NT2/D1 (cell line): Measurements from ENCODE around the gene OR6C6.

Source experiments
- SUZ12 ChIP-seq: IDR thresholded peaks from 2 replicates; pipeline ENCODE4 v1.6.1; 2011; ENCODE audit not compliant: insufficient read length, insufficient read depth; ENCODE audit errors: extremely low read depth
- YY1 ChIP-seq: IDR thresholded peaks from 2 replicates; pipeline ENCODE4 v1.6.1; 2011; ENCODE audit not compliant: insufficient read length, insufficient read depth
- ZNF274 ChIP-seq: IDR thresholded peaks from 2 replicates; pipeline ENCODE4 v1.6.1; 2011; ENCODE audit warnings: mild to moderate bottlenecking, low read depth, low read length

DNA sequence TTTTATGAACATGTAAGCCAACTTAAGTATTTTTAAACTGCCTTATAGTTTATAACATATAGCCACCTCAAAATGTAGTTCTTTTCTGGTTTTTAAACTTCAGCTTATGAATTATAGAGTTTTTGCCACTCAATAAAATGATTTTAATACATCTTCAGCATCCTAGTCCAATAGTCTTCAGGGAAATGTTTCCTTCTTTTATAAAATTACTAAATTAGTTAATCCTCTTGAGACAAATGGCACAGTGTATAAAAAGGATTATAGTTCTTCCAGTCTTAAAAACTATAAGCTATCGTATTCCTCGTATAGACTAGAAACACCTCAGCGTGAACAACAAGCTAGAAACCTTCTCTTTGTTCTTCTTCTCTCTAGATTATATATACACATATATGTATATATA, 52.1 kb downstream of the OR6C6 start, which contains the start of gene OR6C74:
- TF ChIP-seq YY1 (no peak), ZNF274 (no peak), SUZ12 (no peak)
